SW480 (cell line): ENCODE data around the gene RASSF8.

Experiments used
- DNase-seq: peaks from one replicate; pipeline ENCODE4 v3.0.0-alpha.2; 2016; ENCODE audit warnings: low spot score

RASSF8 gene

GRCh38 chr12:26124446-26125399 is 166.2 kb downstream of the RASSF8 start, which contains the start of gene BHLHE41:
TSS of gene BHLHE41 (minus strand) at chr12:26125037. CDS start at chr12:26124779, 258 bp downstream.
- peak; percentile 80 for DNase-seq

GRCh38 chr12:26125400-26126339 is 167.2 kb downstream of the RASSF8 start:
- peak; percentile 99 for DNase-seq

GRCh38 chr12:26126340-26127284 is 168.1 kb downstream of the RASSF8 start:
- peak; percentile 93 for DNase-seq

- DNase-seq = no peak
Measured at GRCh38 chr12:26127404-26127803, 168.9 kb downstream of the RASSF8 start.

- peak; percentile 36 for DNase-seq
Measured at GRCh38 chr12:26128168-26128567, 169.7 kb downstream of the RASSF8 start.
